Stimulated activated CD8-positive, alpha-beta memory T cell treated with anti-CD3 and anti-CD28 coated beads, Interleukin-2, amount 100 ng/mL, for 48 hours (primary cell): ENCODE measurements around the gene BRICD5.

ENCODE experiments used
- DNase-seq, 2 donors: peaks; one replicate each; pipeline ENCODE4 v3.0.0-alpha.2; 2020; ENCODE audit warnings: low read depth in 2 of 2

Gene BRICD5

DNA sequence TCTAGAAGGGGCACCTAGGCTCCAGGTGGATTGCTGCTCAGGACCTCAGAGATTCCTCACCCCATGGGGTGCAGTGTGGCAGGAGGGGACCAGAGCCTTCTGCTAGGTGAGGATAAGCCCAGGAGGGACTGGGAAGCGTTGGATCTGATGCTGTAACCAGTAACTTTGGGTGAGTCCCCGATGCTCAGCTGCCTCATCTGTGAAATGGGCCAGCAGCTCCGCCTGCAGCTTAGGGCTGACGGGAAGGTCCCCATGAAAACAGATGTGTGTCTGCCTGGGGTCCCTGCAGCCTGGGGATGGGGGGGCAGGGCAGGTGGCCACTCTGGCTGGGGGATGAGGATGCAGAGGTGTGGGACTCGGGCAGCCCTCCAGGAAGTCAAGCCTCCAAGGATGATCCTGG is 11.6 kb downstream of the BRICD5 start:
- DNase-seq, result no peak

DNA sequence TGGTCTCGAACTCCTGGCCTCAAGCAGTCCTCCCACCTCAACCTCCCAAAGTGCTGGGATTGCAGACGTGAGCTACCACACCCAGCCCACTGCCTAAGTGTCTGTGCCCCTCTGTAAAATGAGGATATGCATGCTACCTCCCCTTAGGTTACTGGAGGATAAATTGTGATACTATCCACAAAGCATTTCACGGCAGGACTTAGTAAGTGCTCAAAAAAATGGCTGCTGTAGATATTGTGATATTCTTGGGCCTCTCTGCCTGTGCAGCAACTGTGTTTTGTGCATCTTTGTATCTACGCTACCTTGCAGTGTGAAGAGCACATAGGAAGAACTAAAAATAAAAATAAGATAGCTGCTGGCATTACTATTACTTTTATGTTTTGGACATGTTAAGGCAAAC is 12.4 kb downstream of the BRICD5 start:
- no peak for DNase-seq

DNA sequence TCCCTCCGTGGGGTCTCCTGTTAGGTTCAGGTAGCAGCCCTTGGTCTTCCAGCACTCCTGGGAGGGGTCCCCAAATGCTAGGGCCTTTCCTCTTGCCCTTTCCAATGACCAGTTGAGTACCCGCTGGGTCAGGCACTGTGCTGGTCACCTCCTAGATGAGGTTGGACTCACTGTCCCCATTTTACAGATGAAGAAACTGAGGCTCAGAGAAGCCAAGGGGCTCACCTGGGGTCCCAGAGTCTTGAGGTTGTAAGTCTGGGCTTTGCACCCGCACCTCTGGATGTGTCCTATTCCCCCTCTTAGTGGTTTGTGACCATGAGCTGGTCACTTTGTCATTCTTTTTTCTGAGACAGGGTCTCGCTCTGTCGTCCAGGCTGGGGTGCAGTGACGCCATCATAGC is 12.9 kb downstream of the BRICD5 start:
- DNase-seq, result no peak

DNA sequence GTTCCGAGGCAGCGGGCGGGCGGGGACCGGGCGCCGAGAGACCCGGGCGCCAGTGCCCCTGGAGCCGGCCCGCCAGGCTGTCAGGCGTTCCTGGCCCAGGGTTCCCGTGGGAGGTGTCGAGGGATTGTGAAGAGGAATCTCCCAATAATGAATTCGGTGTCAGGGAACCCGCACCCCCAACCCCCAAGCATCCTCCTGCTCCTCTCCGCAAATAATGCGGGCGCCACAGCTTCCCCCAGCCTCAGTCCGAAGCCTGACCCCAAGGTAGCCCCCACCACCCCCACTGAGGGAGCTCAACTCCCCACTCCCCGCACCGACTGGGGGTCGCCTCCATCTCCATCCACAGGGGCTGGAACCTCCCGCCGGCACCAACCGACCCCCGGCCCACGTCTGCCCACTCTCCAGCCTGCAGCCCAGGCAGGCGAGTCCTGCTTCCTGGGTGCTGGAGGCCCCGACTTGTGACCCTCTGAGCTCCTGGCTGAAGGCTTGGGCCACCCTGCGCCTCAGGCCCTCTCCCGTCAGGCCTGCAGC is 13.6 kb downstream of the BRICD5 start:
- no peak for DNase-seq

DNA sequence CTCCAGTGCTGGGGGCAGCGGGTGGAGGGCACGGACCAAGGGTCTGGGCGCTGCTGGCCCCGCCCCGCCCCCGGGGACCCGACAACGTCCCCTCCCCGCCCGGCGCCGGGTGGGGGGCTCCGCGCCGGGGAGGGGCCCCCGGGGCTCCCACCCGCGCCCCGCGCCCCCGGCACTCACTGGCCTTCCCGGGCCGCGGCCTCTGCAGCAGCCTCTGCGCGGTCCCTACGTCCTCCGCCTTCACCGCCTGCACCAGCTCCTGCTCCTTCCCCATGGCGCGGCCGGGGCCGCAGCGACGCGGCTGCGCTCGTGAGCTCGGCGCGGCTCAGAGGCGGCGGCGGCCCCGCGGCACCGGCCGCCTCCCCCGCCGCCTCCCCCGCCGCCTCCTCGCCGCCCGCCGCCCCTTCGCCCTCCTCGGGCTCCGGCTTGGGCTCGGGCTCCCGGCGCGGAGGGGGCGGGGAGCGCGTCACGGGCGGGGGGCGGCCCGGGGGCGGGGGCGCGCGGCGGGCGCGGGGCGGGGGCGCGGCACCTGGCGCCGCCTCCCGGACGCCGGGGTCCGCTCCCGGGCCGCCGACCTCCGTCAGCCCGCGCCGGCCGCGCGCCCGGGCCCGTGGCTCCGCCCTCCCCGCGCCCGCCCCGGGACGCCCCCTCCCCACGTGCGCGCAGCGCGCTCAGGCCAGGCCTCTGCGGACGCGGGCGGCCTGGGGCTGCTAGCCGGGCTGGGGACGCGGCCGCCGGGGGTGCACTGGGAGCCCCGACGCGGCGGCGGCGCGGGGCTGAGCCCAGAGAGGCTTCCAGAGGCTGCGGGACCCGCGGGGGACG is 14.3 kb downstream of the BRICD5 start, which contains the start of gene CASKIN1:
Gene CASKIN1 (minus strand): TSS at position 444 of the 819 bp plus-strand sequence. CDS start 173 bp downstream, at position 271.
- no peak for DNase-seq

DNA sequence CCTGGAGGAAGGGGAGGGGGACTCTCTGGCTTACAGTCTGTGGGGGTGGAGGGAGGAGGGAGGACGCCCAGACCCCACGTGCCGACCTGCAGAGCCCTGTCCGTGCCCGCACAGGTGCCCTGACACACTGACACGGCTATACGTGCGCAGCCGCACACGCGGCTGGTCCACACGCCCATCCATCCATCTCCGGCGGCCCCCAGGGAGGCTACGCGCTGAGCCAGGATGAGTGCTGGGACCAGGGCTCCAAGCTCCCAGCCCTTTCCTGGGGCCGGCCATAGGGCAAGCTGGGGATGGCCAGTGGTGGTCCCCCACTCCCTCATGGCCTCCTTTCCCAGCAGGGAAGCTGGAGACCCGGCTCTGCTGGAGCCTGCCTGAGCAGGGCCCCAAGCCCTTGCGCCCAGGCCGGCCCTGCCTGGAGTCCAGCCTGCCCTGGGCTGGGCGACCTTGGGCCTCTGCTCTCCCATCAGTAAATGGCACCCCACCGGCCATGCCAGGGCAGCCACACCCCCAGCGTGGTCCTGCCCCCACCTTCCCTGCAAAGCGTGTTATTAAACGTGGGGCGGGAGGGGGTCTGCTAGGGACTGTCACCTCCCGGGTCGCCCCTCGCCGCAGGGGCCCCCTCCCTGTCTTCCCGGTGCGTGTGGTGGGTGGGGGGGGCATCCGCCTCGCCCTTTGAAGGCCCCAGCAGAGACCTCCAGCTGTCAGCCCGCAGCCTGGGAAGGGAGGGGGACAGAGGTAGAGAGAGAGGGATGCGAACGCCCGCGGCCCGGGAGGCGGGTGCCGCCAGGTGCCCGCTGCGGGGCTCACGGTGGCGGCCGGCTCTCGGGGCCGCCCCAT is 15.1 kb downstream of the BRICD5 start:
- DNase-seq, result no peak

DNA sequence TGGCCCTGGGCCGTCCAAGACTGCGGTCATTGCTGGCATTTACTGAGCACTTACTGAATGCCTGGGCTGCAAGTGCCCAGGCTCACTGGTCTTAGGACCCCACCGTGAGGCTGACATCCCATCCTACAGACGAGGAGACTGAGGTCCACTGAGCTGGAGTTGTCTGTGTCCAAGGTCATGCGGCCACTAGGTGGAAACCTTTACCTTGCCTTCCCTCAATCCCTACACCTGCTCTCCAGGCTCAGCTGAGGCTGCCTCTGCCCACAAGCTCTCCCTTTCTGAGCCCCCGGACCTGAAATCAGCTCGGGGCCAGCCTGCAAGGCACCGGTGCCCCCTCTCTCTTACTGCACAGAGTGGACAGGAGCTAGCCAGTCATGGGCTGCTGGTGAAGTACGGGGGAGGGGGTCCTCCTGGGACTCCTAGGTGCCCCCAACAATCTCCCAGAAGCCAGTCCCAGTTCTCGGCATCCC is 15.8 kb downstream of the BRICD5 start:
- no peak for DNase-seq

DNA sequence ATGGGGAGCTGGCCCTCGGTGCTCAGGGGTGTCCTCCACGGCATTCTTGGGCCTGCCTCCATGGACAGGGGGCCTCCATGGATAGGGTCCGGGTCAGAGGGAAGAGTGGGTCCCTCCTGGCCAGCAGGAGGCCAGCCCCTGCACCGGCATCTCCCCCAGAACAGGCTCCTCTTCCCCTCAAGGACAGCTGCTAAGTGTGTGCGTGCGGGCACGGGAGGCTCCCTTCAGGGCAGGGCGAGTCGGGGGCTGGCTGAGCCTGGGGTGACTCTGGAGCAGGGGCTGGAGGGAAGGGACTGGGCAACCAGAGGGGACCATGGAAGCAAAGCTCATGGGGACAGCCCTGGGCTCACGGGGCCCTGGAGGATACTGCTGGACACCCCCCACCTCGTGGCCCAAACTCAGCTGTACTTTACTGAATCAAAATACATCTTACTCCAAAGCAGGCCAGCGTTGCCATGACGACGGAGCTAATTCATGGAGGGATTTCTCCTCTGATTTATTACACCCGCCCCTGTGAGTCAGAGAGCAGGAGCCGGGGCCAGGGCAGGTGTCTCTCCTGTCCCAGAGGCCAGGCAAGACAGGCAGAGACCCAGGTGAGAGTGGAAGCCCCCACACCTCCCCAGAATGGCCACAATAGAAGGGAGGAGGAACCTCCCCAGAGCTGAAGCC is 16.4 kb downstream of the BRICD5 start:
- DNase-seq, result no peak

DNA sequence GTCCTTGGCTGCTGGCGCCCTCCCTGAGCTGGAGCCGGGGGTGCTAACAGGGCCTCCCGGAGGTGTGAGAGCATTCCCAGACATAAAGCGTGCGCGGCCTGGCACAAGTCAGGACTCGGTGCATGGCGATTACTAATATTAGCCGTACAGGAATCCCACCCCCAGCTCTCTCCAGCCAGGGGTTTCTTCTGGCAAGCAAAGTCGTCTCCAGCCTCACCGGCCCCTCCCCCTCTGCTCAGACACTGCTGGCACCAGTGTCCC is 19.3 kb downstream of the BRICD5 start:
- no peak for DNase-seq

DNA sequence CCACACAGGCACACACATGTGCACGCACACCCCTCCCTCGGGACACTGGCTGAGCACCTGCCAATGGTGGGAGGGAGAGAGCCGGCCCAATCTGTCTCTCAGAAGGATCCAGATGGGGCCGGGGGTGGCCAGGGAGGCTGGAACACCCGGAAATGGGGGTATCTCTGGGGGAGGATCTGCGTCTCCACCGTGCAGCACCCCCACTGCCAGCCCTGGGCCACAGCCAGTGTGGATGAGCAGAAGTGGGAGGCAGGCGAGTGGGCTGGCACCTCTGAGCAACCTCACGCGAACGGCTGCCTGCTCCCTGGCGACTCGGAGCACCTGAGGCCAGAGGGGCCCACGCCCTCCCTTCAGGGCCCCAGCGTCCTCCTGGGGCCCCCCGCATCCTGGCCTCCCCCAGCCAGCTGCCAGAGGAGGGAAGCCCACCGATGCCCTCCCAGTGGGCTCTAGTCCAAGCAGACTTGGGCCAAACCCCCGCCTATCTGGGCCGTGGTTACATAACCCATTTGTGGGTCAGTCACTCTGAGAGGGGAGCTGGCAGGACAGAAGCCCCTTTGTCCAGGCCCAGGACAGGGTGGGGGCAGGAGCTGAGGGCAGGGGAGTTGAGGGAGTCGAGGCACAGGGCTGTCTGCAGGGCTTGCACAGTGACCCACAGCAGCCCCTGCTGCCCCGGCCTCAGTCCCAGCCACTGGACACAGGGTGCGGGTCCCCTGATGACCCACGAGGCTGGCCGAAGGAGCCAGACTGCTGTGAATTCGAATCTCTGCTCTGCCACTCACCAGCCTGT is 19.8 kb downstream of the BRICD5 start:
- DNase-seq, result no peak

DNA sequence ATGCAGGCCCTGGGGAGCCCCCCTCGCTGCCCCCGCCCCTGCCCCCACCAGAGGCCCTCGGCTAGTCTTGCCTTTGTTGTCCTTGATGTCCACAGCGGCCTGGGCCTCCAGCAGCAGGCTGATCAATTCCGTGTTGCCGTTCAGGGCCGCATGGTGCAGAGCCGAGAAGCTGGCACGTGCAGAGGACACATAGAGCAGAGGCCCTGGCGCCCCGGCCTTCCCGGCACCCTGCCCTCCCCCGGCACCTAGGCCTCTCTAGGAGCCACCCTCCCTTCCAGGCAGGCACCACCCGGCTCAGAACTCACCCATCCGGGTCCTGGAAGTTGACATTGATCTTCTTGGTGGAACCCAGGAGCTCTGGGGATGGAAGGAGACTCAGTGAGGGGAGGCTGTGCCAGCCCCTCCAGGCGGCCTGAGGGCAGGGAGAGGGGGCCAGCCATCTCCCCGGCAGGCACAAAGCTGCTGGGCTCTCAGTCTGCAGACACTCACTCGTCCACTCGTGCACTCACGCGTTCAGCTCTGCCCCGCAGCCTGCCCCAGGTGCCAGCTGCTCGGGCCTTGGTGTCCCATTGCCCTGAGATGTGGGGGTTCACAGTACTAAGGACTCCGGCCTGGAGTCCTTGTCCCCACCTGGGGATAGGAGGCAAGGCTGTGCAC is 20.5 kb downstream of the BRICD5 start:
- no peak for DNase-seq

DNA sequence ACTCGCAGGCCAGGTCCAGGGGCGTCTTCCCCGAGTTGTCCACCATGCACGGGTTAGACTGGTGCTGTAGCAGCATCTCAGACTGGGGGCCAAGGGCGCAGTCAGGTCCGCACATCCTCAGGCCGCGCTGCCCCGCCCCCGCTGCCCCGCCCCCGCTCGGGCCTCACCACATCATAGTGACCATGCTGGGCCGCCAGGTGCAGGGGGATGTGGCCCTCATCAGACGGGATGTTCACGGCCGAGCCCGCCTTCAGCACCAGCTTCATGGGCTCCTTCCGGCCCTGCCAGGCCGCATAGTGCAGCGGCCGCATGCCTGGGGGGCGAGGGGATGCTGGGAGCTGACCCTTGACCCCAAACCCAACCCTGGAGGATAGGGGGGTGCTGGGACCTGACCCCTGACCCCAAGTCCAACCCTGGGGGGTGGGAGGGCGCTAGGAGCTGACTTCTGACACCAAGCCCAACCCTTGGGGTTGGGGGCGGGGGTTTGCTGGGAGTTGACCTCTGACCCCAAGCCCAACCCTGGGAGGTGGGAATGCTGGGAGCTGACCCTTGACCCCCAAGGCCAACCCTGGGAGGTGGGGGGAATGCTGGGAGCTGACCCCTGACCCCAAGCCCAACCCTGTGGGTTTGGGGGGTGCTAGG is 21.3 kb downstream of the BRICD5 start:
- no peak for DNase-seq

DNA sequence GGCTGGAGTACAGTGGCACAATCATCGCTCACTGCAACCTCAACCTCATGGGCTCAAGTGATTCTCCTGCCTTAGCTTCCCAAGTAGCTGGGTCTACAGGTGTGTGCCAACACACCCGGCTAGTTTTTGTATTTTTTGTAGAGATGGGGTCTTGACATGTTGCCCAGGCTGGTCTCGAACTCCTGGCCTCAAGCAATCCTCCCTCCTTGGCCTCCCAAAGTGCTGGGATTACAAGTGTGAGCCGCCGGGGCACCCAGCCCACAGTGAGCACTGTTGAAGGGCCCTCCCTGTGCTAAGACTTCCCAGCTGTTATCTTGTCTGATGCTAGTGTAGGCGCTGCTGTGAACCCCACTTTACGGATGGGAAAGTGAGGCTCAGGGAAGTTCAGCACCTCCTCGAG is 22.3 kb downstream of the BRICD5 start:
- DNase-seq, result no peak

DNA sequence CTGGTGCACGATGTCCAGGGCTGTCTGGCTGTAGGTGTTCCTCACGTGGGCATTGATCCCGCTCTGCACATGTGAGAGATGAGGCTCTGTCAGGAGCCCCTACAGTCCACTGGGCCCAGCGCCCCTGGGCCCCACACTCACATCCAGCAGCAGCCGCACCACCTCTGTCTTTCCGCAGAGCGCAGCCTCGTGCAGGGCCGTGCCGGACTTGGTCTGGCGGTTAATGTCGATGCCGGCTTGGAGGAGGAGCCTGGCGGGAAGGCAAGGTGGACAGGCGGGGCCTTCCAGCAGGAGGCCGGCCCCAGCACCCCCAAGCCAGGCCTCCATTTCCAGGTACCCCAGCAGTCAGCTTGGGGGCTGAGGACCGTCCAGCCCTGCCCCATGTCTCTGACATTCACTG is 23.5 kb downstream of the BRICD5 start:
- no peak for DNase-seq

DNA sequence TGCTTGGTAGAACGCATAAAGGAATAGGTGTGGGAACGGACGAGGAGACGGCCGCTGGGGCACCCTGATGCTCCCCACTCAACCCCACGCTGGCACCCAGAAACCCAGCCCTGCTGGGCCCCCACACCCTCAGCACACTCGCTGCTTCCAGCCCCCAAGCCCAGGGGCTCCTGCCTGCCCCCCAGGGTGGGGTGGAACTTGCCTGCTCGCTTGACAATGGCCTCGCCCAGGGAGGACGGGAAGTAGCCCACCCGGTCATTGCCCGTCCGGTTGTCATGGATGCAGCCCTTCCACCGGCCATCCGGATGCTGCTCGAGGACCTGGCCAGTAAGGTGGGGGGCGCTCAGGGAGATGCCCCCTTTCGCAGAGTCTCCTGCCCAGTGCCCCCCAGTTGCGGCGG is 24.2 kb downstream of the BRICD5 start:
- DNase-seq, result no peak

DNA sequence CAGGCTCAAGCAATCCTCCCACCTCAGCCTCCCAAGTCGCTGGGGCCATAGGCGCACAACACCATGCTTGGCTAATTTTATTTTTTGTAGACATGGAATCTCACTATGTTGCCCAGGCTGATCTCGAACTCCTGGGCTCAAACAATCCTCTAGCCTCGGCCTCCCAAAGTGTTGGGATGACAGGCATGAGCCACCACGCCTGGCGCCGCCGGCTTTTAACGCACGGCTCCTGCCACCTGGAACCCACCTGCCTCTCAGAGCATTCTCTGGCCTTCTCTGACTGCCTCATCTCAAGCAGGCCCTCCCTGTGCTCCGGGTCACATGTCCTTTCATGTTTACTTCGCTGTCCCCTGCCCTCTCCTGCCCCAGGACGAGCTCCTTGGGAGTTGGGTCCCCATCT is 24.6 kb downstream of the BRICD5 start:
- no peak for DNase-seq

DNA sequence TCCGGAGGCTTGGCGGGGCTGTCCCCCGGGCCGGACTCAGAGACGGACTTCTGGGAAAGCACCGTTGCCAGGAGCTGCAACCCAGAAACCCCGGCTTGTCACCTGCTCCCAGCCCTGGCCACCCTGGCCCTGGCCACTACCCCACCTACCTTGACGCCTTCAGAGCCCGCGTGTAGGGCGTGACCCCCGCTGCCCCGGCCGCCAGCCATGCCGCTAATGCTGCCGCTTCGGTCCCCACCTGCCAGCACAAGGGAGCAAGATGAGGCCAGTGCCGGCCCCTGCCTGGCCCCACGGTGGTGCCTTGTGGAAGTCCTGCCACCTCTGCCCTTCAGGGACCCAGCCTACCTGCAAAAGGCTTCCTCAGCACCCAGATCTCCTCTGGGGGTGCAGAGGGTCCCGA is 25.7 kb downstream of the BRICD5 start:
- no peak for DNase-seq

DNA sequence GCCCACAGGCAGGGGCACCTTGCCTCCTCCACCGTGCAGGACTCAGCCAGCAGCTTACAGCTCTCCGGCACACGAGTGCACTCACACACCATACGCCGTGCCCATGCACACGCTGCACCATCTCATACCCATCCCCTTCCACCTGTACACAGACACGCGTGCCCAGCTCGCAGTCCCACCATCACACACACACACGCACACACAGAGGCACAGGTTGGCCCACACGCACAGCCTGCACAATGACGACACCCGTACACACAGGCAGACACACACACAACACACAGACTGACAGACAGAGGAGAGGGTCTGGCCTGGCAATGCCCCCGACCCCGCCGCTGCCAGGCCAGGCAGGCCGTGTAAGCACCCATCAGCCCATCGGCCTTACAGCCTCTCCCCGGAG is 26.3 kb downstream of the BRICD5 start:
- DNase-seq, result no peak

DNA sequence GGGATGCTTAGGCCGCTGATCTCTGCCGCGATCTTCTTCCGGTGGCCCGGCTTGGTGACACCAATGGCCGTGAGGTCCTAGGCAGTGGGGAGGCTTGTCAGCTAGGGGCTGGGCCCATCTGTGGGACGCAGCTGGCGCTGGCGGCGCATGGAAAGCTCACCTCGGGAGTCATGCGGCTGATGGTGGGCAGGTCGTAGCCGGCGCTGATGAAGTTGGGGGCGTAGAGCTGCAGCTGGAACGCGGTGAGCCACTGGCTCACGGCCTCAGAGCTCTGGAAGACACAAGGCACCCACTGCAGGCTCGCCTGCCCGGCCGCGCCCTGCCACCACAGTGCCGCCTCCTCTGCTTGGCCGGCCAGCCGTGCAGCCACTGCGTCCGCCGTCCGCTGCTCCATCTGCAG is 27.0 kb downstream of the BRICD5 start:
- DNase-seq, result no peak

DNA sequence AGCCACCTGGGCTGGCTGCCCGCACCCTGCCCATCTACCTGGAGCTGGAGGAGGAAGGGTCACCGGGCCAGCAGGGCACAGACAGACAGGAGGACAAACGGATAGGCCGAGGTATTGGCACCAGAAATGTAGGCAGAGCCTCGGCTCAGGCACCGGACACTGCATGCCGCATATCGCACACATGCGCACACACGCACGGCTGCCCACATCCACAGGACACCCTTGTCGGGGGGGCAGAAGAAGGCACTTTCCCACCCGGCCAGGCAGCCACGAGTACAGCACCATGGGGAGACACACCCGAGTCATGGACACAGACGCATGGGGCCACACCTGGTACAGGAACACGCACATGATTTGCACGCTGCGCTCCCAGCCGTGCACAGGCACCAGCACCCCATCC is 28.7 kb downstream of the BRICD5 start:
- no peak for DNase-seq
